DOHH2 (cell line): Measurements from ENCODE around the gene CLCN1.

Source experiments
- H3F3A ChIP-seq: fragments of 200-600 bp; sonication (generic), shearing (Covaris generic); 2 replicates; pipeline ENCODE4 v1.6.0; 2016; ENCODE audit warnings: antibody characterized with exemption, mild to moderate bottlenecking; ENCODE audit not compliant: control insufficient read depth, insufficient read depth
- H3K27ac ChIP-seq: fragments of 200-600 bp; sonication (generic); 2 replicates; pipeline ENCODE4 v1.5.1; 2014; ENCODE audit warnings: low read depth, mild to moderate bottlenecking, low read length, moderate library complexity
- H3K27me3 ChIP-seq: fragments of 200-600 bp; sonication (generic); 2 replicates; pipeline ENCODE4 v1.6.1; 2014; ENCODE audit warnings: mild to moderate bottlenecking, low read length, mixed read lengths; ENCODE audit not compliant: control insufficient read depth
- H3K36me3 ChIP-seq: fragments of 200-600 bp; sonication (generic); 2 replicates; pipeline ENCODE4 v1.6.1; 2014; ENCODE audit warnings: mild to moderate bottlenecking, low read length, moderate library complexity, mixed read lengths; ENCODE audit not compliant: control insufficient read depth
- H3K4me1 ChIP-seq: fragments of 200-600 bp; sonication (generic); 2 replicates; pipeline ENCODE4 v1.6.1; 2014; ENCODE audit warnings: mild to moderate bottlenecking, low read length, mixed read lengths; ENCODE audit not compliant: control insufficient read depth
- H3K4me2 ChIP-seq: fragments of 200-600 bp; sonication (generic); 2 replicates; pipeline ENCODE4 v1.6.0; 2014; ENCODE audit warnings: mild to moderate bottlenecking, low read length, moderate library complexity
- H3K4me3 ChIP-seq: fragments of 200-600 bp; sonication (generic); 2 replicates; pipeline ENCODE4 v1.5.1; 2014; ENCODE audit warnings: mild to moderate bottlenecking, low read length, mixed read lengths
- H3K79me2 ChIP-seq: fragments of 200-600 bp; sonication (generic); 2 replicates; pipeline ENCODE4 v1.6.1; 2014; ENCODE audit warnings: mild to moderate bottlenecking, low read length, mixed read lengths; ENCODE audit not compliant: control insufficient read depth
- H3K9me2 ChIP-seq: fragments of 200-600 bp; sonication (generic); replicated peaks from 2 replicates; pipeline ENCODE4 v1.6.1; 2014; ENCODE audit warnings: mild to moderate bottlenecking, low read length, mixed read lengths; ENCODE audit not compliant: control insufficient read depth
- H3K9me3 ChIP-seq: fragments of 200-600 bp; sonication (generic); 2 replicates; pipeline ENCODE4 v1.6.1; 2014; ENCODE audit warnings: antibody characterized with exemption, low read length, mixed read lengths; ENCODE audit not compliant: control insufficient read depth, insufficient read depth
- H4K20me1 ChIP-seq: fragments of 200-600 bp; sonication (generic); 2 replicates; pipeline ENCODE4 v1.6.0; 2014; ENCODE audit warnings: low read depth, mild to moderate bottlenecking, antibody characterized with exemption, low read length, moderate library complexity; ENCODE audit not compliant: control insufficient read depth, insufficient read depth
- EZH2phosphoT487 ChIP-seq: fragments of 200-600 bp; sonication (generic); IDR thresholded peaks from 2 replicates; pipeline ENCODE4 v1.6.1; 2017; ENCODE audit warnings: borderline replicate concordance, mild to moderate bottlenecking, antibody characterized with exemption, low read length, moderate library complexity, mixed read lengths
- TF ChIP-seq, protein P1 (sequence below): fragments of 200-600 bp; sonication (generic); IDR thresholded peaks from one replicate; pipeline ENCODE4 v1.5.1; 2014; ENCODE audit warnings: antibody characterized with exemption, mild to moderate bottlenecking, low read depth, low read length; ENCODE audit not compliant: poor library complexity, severe bottlenecking

The CLCN1 gene

GRCh38 chr7:143359771-143360353 is 44.0 kb downstream of the CLCN1 start:
- no peak for TF ChIP-seq EZH2phosphoT487
- TF ChIP-seq, protein P1, sequence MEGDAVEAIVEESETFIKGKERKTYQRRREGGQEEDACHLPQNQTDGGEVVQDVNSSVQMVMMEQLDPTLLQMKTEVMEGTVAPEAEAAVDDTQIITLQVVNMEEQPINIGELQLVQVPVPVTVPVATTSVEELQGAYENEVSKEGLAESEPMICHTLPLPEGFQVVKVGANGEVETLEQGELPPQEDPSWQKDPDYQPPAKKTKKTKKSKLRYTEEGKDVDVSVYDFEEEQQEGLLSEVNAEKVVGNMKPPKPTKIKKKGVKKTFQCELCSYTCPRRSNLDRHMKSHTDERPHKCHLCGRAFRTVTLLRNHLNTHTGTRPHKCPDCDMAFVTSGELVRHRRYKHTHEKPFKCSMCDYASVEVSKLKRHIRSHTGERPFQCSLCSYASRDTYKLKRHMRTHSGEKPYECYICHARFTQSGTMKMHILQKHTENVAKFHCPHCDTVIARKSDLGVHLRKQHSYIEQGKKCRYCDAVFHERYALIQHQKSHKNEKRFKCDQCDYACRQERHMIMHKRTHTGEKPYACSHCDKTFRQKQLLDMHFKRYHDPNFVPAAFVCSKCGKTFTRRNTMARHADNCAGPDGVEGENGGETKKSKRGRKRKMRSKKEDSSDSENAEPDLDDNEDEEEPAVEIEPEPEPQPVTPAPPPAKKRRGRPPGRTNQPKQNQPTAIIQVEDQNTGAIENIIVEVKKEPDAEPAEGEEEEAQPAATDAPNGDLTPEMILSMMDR: no peak
- H3K27me3 ChIP-seq: peaks cover 78% of the 10 kb centered on the region
- H3K9me3 ChIP-seq: no peaks in the 10 kb centered on the region
- no peak overlapping the region for H3K27ac ChIP-seq
- peaks cover 7% of the 10 kb centered on the region; the same call in 1 of the 2 replicates for H3K4me1 ChIP-seq
- H3K4me2 ChIP-seq: no peak overlapping the region
- H3K4me3 ChIP-seq: no peak overlapping the region
- H4K20me1 ChIP-seq: no peaks in the 10 kb centered on the region
- H3F3A ChIP-seq: no peaks in the 10 kb centered on the region
- H3K9me2 ChIP-seq: no peaks in the 10 kb centered on the region
- H3K36me3 ChIP-seq: no peaks in the 10 kb centered on the region
- no peaks in the 10 kb centered on the region for H3K79me2 ChIP-seq

DNA sequence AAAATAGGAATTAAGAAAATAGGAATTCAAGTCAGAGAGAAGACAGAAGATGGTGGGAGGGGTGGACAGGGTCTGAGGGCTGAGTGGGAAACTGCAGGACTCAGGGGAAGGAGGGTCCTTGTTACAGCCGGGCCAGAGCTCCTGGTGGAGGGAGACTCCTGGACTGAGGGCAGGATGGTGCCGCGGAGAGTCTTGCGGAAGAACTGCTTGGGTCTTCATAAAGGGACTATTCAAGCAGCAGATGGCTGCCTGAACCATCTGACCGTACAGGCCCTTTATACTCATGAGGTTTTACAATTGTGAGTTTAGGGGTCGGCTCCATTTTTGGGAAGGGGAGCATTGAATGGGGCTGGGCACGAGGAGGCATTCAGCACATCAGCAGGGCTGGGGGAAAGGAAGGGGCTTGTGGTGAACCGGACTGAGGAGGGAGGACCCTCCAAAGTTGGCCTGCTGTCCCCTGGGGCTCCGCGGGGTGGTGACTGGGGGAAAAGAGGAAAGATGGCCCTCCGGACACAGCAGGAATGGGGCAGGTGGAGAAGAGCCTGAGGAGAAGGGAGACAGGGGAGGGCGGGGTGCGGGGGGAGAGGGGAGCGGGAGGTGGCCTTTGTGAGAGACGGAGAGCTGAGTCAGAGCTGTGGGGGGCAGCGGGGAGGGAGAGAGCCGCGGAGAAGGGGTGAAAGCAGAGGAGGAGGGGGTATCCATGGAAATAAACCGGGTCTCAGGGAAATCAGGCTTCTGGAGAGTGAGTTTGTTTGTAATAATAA is 45.1 kb downstream of the CLCN1 start:
- Histone ChIP-seq H3K36me3 (no peaks in the 10 kb centered on the region), H3K27me3 (peaks cover 78% of the 10 kb centered on the region), H3K27ac (no peak overlapping the region), H3K9me2 (no peaks in the 10 kb centered on the region), H4K20me1 (no peaks in the 10 kb centered on the region), H3K4me2 (no peak overlapping the region), H3K79me2 (no peaks in the 10 kb centered on the region), H3F3A (no peaks in the 10 kb centered on the region), H3K4me3 (no peak overlapping the region), H3K4me1 (peaks cover 7% of the 10 kb centered on the region; the same call in 1 of the 2 replicates), H3K9me3 (no peaks in the 10 kb centered on the region)
- TF ChIP-seq, protein P1: no peak
- no peak for TF ChIP-seq EZH2phosphoT487

GRCh38 chr7:143361552-143362130 is 45.7 kb downstream of the CLCN1 start:
- Histone ChIP-seq H3K4me1 (peaks cover 7% of the 10 kb centered on the region; the same call in 1 of the 2 replicates), H3K4me3 (peak overlapping the region; percentile 63), H3K9me3 (no peaks in the 10 kb centered on the region), H3K36me3 (no peaks in the 10 kb centered on the region), H3K27ac (no peak overlapping the region), H3F3A (no peaks in the 10 kb centered on the region), H3K27me3 (peaks cover 78% of the 10 kb centered on the region), H3K9me2 (no peaks in the 10 kb centered on the region), H3K4me2 (peak overlapping the region; percentile 85), H4K20me1 (no peaks in the 10 kb centered on the region), H3K79me2 (no peaks in the 10 kb centered on the region)
- TF ChIP-seq, protein P1: no peak
- TF ChIP-seq EZH2phosphoT487: no peak
